ENCODE data around the gene PCMTD2. TPM values are rescaled to one million over a fixed set of nuclear protein-coding genes. Genes with fewer than 3 reads are reported as not detected.
"Not testable (repeated sequence)": the region's sequence is repeated elsewhere in the genome, so short reads cannot be mapped to it uniquely, and the experiment has no call there.

PCMTD2 gene
- total RNA-seq, 1 donor from 2014 or later = 101 TPM

- no peak for DNase-seq (ENCODE audit: extremely low spot score, unreplicated experiment)
- Mint-ChIP-seq H3K27ac (no peak overlapping the region), H3K4me1 (ENCODE audit: unreplicated experiment) (no peaks in the 10 kb centered on the region), H3K9me3 (no peaks in the 10 kb centered on the region), H3K36me3 (no peaks in the 10 kb centered on the region), H3K27me3 (no peaks in the 10 kb centered on the region), H3K4me3 (no peak overlapping the region)
- TF ChIP-seq CTCF (conservative IDR thresholded peaks at IDR 0.05) = no peak
These were observed 24.9 kb downstream of the PCMTD2 start for GRCh38 chr20:64280460-64280843.

- H3K27me3 Mint-ChIP-seq = no peaks in the 10 kb centered on the region
- H3K9me3 Mint-ChIP-seq = no peaks in the 10 kb centered on the region
- H3K27ac Mint-ChIP-seq = no peak overlapping the region
- no peaks in the 10 kb centered on the region for H3K36me3 Mint-ChIP-seq
- H3K4me3 Mint-ChIP-seq = no peak overlapping the region
- DNase-seq (ENCODE audit: extremely low spot score, unreplicated experiment) = no peak
- no peaks in the 10 kb centered on the region for H3K4me1 Mint-ChIP-seq (ENCODE audit: unreplicated experiment)
- TF ChIP-seq CTCF (conservative IDR thresholded peaks at IDR 0.05) = no peak
These were observed 28.1 kb downstream of the PCMTD2 start for GRCh38 chr20:64283646-64284045.

GRCh38 chr20:64285579-64286446 lies 30.3 kb downstream of the PCMTD2 start:
- H3K27ac Mint-ChIP-seq; H3K9me3 Mint-ChIP-seq; H3K36me3 Mint-ChIP-seq; DNase-seq (ENCODE audit: extremely low spot score, unreplicated experiment); H3K4me3 Mint-ChIP-seq; H3K4me1 Mint-ChIP-seq (ENCODE audit: unreplicated experiment); H3K27me3 Mint-ChIP-seq: not testable (repeated sequence)
- TF ChIP-seq CTCF (conservative IDR thresholded peaks at IDR 0.05) = peak; percentile 81

GRCh38 chr20:64286447-64287263 lies 31.1 kb downstream of the PCMTD2 start:
- not testable (repeated sequence) for DNase-seq (ENCODE audit: extremely low spot score, unreplicated experiment); H3K27ac Mint-ChIP-seq; H3K27me3 Mint-ChIP-seq; H3K9me3 Mint-ChIP-seq; H3K4me3 Mint-ChIP-seq; H3K4me1 Mint-ChIP-seq (ENCODE audit: unreplicated experiment); H3K36me3 Mint-ChIP-seq

- not testable (repeated sequence) for DNase-seq (ENCODE audit: extremely low spot score, unreplicated experiment); H3K27me3 Mint-ChIP-seq; H3K9me3 Mint-ChIP-seq; H3K4me3 Mint-ChIP-seq; H3K4me1 Mint-ChIP-seq (ENCODE audit: unreplicated experiment); H3K36me3 Mint-ChIP-seq; H3K27ac Mint-ChIP-seq
These were observed 31.7 kb downstream of the PCMTD2 start for GRCh38 chr20:64287264-64287590.

- DNase-seq (ENCODE audit: extremely low spot score, unreplicated experiment); H3K4me3 Mint-ChIP-seq; H3K27me3 Mint-ChIP-seq; H3K27ac Mint-ChIP-seq; H3K4me1 Mint-ChIP-seq (ENCODE audit: unreplicated experiment); H3K36me3 Mint-ChIP-seq; H3K9me3 Mint-ChIP-seq: not testable (repeated sequence)
These were observed 36.6 kb downstream of the PCMTD2 start for GRCh38 chr20:64292167-64292566.

GRCh38 chr20:64303086-64303485 lies 47.5 kb downstream of the PCMTD2 start:
- H3K4me3 Mint-ChIP-seq; H3K36me3 Mint-ChIP-seq; DNase-seq (ENCODE audit: extremely low spot score, unreplicated experiment); H3K9me3 Mint-ChIP-seq; H3K27me3 Mint-ChIP-seq; H3K27ac Mint-ChIP-seq; H3K4me1 Mint-ChIP-seq (ENCODE audit: unreplicated experiment): not testable (repeated sequence)

GRCh38 chr20:64313761-64314160 lies 58.2 kb downstream of the PCMTD2 start:
- H3K4me3 Mint-ChIP-seq; H3K27ac Mint-ChIP-seq; H3K4me1 Mint-ChIP-seq (ENCODE audit: unreplicated experiment); DNase-seq (ENCODE audit: extremely low spot score, unreplicated experiment); H3K9me3 Mint-ChIP-seq; H3K36me3 Mint-ChIP-seq: not testable (repeated sequence)
- H3K27me3 Mint-ChIP-seq = peaks cover 38% of the 10 kb centered on the region

GRCh38 chr20:64315381-64315780 lies 59.8 kb downstream of the PCMTD2 start:
- H3K4me3 Mint-ChIP-seq; H3K9me3 Mint-ChIP-seq; DNase-seq (ENCODE audit: extremely low spot score, unreplicated experiment); H3K4me1 Mint-ChIP-seq (ENCODE audit: unreplicated experiment); H3K36me3 Mint-ChIP-seq; H3K27ac Mint-ChIP-seq: not testable (repeated sequence)
- peaks cover 43% of the 10 kb centered on the region for H3K27me3 Mint-ChIP-seq

GRCh38 chr20:64315884-64316283 lies 60.3 kb downstream of the PCMTD2 start:
- H3K27me3 Mint-ChIP-seq = peaks cover 43% of the 10 kb centered on the region
- H3K36me3 Mint-ChIP-seq; H3K9me3 Mint-ChIP-seq; H3K27ac Mint-ChIP-seq; H3K4me1 Mint-ChIP-seq (ENCODE audit: unreplicated experiment); DNase-seq (ENCODE audit: extremely low spot score, unreplicated experiment): not testable (repeated sequence)
- H3K4me3 Mint-ChIP-seq = peak overlapping the region; percentile 82

All from type B pancreatic cell (in vitro differentiated cells).